Mammary microvascular endothelial cell (primary cell): ENCODE data around the gene C15orf61. TPM values are rescaled to one million over a fixed set of nuclear protein-coding genes. Genes with fewer than 3 reads are reported as not detected.

Source experiments
- total RNA-seq: library from RNA; depleted of rRNA; stranded (reverse); fragments of >200 nt; gene quantifications from 2 replicates; pipeline ENCODE4 v1.2.3, GENCODE V29; 2015

C15orf61 gene
- total RNA-seq = 2.3 and 4.5 TPM in 2 replicates

GRCh38 chr15:67521029-67521782 lies at the start of gene C15orf61:
C15orf61 (plus strand) TSS chr15:67521131; CDS start chr15:67521249, 118 bp downstream.

GRCh38 chr15:67542420-67543347 lies 21.8 kb downstream of the C15orf61 start, which contains the start of gene MAP2K5:
MAP2K5 (plus strand) TSS chr15:67542703; CDS start chr15:67543336, 633 bp downstream.

Other genes starting within 250 kb of the C15orf61 start
- 4.0 and 4.8 TPM in 2 replicates for gene MAP2K5, start 21.6 kb downstream of the C15orf61 start, total RNA-seq